AG09309 (cell line): ENCODE measurements around the gene DNAJC15.

Source experiments
- DNase-seq: peaks from one replicate; pipeline ENCODE4 v3.0.0-alpha.2; 2010; ENCODE audit warnings: low read depth
- H3K4me3 ChIP-seq: 2 replicates; pipeline ENCODE4 v1.5.1; 2011; ENCODE audit warnings: mild to moderate bottlenecking, low read depth, low read length, moderate library complexity; ENCODE audit not compliant: control insufficient read depth
- TF ChIP-seq, protein P1 (sequence below): IDR thresholded peaks from 2 replicates; pipeline ENCODE4 v1.5.1; 2011; ENCODE audit warnings: mild to moderate bottlenecking, low read depth, low read length, inconsistent platforms; ENCODE audit not compliant: insufficient read depth, control insufficient read depth; ENCODE audit errors: missing control alignments

The DNAJC15 gene

GRCh38 chr13:43014162-43014561 is 9.2 kb upstream of the DNAJC15 start:
- DNase-seq: no peak
- TF ChIP-seq, protein P1, sequence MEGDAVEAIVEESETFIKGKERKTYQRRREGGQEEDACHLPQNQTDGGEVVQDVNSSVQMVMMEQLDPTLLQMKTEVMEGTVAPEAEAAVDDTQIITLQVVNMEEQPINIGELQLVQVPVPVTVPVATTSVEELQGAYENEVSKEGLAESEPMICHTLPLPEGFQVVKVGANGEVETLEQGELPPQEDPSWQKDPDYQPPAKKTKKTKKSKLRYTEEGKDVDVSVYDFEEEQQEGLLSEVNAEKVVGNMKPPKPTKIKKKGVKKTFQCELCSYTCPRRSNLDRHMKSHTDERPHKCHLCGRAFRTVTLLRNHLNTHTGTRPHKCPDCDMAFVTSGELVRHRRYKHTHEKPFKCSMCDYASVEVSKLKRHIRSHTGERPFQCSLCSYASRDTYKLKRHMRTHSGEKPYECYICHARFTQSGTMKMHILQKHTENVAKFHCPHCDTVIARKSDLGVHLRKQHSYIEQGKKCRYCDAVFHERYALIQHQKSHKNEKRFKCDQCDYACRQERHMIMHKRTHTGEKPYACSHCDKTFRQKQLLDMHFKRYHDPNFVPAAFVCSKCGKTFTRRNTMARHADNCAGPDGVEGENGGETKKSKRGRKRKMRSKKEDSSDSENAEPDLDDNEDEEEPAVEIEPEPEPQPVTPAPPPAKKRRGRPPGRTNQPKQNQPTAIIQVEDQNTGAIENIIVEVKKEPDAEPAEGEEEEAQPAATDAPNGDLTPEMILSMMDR: no peak
- H3K4me3 ChIP-seq: no peak overlapping the region

- DNase-seq: no peak
- TF ChIP-seq, protein P1: no peak
- H3K4me3 ChIP-seq: no peak overlapping the region
Measured at GRCh38 chr13:43016226-43016625, 7.2 kb upstream of the DNAJC15 start.

DNA sequence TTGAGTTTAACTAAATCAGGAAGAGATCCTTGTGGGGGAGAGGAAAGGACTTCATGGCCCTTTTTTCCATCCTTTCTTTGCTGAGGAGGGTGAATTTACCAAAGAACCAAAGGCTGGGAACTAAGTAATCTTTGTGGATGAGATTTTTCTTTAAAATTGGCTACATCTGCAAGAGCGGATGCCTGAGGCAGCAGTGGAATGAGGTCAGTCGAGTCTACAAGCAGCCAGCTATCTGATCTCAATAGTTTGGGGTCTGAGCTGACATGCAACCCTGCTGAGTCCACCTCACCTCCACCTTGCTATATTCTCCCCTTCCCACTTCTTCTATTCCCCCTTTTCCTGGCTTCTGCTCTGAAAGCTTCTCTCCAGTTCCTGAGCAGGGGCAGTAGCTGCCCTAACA is 3.6 kb upstream of the DNAJC15 start:
- TF ChIP-seq, protein P1: no peak
- DNase-seq: no peak
- no peak overlapping the region for H3K4me3 ChIP-seq

- H3K4me3 ChIP-seq: no peak overlapping the region
- DNase-seq: no peak
- TF ChIP-seq, protein P1: no peak
Measured at GRCh38 chr13:43020794-43021193, 2.6 kb upstream of the DNAJC15 start.

- DNase-seq: no peak
- TF ChIP-seq, protein P1: no peak
Measured at GRCh38 chr13:43021926-43022670, 1.3 kb upstream of the DNAJC15 start.

DNA sequence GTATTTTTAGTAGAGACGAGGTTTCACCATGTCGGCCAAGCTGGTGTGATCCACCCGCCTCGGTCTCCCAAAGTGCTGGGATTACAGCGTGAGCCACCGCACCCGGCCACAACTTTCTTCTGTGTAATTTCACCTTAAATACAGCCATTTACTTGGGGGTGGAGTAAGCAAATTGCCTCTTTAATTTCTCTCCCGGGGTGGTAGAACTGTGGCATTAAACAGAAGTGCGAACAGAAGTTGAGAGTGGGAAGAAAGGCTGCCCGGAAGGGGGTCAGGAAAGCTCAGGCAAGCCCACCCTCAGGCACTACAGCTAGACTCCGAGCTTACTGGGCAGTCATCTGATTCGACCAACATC is 475 bp upstream of the DNAJC15 start:
- H3K4me3 ChIP-seq: peak overlapping the region; percentile 65
- TF ChIP-seq, protein P1: no peak
- no peak for DNase-seq

More at GRCh38 chr13:43021926-43022670, 1.3 kb upstream of the DNAJC15 start:
- no peak overlapping the region for H3K4me3 ChIP-seq
